ENCODE measurements around the gene KRTAP4-9.
"Not testable (repeated sequence)": the region's sequence is repeated elsewhere in the genome, so short reads cannot be mapped to it uniquely, and the experiment has no call there.

The KRTAP4-9 gene

DNA sequence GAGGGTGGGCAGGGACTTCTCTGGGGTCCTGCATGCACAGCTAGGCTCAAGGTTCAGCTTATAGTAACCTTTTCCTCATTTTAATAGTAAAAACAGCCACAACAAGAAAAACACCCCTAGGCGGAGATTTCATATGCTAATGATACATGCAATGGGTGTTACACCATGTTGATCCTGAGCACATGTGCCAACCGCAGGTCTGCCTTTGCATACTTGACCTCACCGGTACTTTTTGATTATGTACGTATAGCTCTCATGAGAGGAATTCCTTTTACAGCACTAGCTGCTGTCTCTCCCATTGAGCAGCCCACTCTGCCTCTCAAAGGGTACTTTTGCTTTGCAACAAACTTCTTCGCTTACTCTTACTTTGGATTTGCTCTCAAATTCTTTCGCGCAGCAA, 9.1 kb upstream of the KRTAP4-9 start:
- DNase-seq (ENCODE audit: low read depth in 4 of 4, low spot score in 1 of 4): no peak

DNA sequence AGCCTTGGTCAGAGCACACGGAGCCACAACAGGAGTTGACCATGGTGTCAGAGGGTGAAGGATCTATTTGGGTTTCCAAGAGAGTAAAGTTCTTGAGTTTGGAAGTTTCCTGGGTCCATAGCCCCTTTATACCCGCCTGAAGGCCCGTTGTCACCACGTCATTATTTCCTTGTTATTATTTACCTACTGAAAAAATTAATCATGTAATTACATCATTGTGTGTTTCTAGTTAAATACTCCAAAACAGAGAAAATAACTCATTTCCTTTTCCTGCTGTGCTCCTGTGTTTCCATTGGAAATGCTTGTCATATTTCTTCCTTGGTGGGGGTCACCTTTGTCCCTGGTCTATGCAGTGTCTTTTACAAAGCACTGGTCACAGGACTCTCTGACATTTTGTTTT, 7.1 kb upstream of the KRTAP4-9 start, which contains the start of gene KRTAP4-8:
KRTAP4-8 (minus strand) TSS at position 101 of the 400 bp plus-strand sequence; CDS start at position 43, 58 bp downstream.
- DNase-seq (ENCODE audit: low read depth in 4 of 4, low spot score in 1 of 4): no peak

DNA sequence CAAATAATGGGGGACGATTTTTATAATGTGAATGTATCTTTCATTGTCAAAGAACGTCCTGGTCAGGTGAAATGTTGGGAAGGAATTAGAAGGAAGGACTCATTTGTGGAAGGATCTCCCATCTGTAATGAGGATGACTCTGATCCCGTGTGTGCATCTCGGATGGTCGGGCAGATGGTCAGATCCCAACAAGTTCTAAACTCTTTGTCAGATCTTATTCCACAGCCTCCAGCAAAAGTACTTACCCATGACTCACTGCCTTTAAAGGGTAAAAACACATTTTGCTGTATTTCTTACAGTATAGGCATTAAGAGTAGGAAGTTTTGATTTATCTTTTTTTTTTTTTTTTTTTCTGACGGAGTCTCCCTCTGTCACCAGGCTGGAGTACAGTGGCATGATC, 6.7 kb upstream of the KRTAP4-9 start:
- DNase-seq (ENCODE audit: low read depth in 4 of 4, low spot score in 1 of 4): no peak

DNA sequence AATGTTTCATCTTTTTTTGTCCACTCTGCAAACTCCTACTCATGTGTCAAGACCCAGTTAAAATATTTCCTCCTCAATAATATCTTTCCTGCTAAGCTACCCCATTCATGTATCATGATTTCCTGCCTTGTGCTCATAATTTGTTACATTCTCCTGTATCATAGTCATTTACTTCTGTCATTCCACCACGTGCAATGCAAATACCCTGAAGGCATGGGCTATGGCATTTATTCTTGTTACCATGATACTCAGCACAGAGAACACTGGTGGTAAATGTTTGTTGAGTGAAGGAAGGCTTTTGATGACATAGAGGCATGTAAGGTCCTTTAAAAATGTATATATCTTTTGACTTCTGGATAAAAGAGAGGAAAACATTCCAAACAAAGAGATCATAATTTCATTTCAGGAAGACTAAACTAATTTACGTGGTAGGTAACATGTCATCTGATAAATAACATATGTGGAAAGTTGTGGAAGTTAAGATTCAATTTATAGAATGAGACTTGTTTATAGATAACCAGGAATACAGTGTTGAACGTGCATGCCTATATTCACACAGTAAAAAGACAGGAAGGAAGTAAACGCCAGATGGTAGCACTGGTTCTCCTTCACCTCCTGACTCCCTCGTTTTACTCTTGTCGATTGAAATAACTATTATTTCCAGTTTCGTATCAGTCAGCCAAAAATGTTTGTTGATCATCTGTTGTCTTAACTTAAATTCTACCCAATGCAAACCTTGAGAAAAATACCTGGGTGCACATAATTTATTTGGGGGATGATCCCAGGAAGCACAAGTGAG, 5.3 kb upstream of the KRTAP4-9 start:
- not testable (repeated sequence) for DNase-seq (ENCODE audit: low read depth in 4 of 4, low spot score in 1 of 4)

DNA sequence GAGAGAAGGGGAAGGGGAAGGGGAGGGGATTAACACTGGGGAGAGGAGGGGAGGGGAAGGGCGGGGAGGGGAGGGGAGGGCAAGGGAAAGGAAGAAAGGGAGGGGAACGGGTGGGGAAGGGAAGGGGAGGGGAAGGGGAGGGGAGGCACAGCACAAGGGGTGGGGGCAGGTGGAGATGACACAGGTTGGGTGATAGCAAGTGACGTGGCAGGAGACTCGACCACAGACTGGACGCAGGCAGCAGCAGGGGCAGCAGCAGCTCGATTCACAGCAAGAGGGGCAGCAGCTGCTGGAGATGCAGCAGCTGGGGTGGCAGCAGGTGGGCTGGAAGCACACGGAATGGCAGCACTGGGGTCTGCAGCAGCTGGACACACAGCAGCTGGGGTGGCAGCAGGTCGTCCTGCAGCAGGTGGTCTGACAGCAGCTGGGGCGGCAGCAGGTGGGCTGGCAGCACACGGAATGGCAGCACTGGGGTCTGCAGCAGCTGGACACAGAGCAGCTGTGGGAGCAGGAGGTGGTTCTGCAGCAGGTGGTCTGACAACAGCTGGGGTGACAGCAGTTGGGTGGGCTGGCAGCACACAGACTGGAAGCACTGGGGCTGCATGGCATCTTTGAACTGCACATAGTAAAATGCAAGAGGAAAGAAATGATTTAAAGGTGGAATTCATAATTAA, 3.5 kb upstream of the KRTAP4-9 start, which contains the start of gene KRTAP4-16:
KRTAP4-16 (minus strand) TSS at position 624 of the 674 bp plus-strand sequence; CDS start at position 624, 0 bp downstream.
- DNase-seq (ENCODE audit: low read depth in 4 of 4, low spot score in 1 of 4): no peak

DNA sequence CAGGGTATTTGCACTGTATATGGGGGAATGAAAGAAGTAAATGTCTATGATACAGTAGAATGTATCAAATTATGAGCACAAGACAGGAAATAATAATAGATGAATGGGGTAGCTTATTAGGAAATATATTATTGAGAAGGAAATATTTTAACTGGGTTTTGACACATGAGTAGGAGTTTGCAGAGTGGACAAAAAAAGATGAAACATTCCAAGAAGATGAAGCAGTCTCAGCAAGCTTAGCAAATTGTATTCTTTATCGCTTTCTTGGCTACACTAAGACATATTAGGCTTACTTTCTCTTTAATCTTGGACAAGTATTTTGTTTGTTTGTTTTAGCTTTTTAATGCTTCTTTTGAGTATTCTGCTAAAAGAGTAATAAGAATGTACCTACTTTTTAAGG, 1.3 kb upstream of the KRTAP4-9 start:
- no peak for DNase-seq (ENCODE audit: low read depth in 4 of 4, low spot score in 1 of 4)

DNA sequence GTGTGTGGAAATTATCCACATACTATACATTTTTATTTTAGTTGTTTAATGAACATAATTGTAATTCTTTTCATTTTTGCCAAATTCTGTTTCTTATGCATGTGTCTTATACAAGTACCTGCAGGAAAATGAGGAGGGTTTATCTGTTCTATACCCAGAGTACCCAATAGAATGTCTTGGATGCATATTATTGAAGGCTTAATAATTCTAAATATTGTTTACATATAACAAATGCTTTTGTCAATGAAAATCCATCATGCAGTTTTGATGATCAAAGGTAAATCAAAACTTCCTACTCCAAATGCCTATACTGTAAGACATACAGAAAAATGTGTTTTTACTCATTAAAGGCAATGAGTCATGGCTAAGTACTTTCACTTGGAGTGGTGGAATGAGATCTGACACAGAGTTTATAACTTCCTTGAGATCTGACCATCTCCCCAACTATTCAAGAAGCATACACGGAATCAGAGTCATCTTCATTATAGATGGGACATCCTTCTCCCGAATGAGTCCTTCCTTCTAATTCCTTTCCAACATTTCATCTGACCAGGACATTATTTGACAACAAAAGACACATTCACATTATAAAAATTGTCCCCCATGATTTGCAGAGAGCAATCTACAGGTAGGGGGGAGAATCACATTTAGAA, 677 bp upstream of the KRTAP4-9 start:
- DNase-seq (ENCODE audit: low read depth in 4 of 4, low spot score in 1 of 4): not testable (repeated sequence)

DNA sequence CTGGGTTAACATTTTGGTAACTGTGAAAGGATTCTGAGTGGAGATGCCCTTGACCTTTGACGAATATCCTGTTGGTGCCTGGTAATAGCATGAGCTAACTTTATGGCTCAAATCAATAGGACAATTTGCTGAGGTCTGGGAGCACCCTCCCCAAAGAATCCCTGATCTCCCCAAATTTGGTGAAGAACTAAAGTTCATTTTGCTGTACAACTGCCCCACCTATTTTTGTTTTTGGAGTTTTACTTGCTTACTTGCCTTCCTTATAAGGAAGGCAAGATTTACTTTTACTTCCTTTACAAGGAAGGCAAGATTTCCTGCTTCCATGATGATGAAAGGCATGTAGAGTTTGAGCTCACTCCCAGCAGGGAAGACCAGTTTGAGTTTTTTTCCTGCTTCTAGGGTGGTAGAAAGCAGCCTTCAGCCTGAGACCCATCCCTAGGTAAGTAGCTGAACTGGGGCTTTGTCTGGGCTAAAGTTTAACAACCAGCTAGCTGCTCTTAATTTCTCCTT, 2.8 kb downstream of the KRTAP4-9 start:
- DNase-seq (ENCODE audit: low read depth in 4 of 4, low spot score in 1 of 4): no peak

DNA sequence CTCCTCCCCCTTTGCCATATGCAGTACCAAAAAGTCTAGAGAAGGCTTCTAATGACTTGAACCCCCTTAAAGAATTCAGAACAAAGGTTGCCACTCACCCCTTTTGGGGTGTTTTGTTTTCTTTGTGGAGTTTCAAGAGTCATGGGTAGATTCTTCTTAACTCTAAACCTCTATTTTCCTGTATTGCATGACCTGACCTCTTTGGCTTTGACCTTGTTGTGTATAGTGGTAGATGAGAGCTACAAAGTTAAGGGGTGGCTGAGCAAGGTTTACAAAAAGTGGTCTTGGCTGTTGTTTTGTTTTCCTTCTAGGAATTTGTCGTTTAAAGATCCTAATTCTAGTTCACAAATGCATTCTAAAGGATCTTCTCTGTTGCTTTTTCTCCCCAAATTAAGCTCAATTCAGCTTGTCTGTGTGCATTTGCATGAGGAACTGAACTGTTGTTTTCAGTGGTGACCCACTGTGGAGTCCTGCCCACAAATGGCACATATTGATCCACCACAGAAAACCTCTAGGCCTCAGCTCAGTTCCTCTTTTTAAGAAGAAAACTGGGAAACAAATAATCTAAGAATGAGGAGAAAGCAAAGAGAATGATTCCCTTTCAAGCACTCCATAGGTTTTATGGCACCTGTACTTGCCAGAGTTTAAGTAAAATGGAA, 3.7 kb downstream of the KRTAP4-9 start:
- DNase-seq (ENCODE audit: low read depth in 4 of 4, low spot score in 1 of 4): not testable (repeated sequence)

DNA sequence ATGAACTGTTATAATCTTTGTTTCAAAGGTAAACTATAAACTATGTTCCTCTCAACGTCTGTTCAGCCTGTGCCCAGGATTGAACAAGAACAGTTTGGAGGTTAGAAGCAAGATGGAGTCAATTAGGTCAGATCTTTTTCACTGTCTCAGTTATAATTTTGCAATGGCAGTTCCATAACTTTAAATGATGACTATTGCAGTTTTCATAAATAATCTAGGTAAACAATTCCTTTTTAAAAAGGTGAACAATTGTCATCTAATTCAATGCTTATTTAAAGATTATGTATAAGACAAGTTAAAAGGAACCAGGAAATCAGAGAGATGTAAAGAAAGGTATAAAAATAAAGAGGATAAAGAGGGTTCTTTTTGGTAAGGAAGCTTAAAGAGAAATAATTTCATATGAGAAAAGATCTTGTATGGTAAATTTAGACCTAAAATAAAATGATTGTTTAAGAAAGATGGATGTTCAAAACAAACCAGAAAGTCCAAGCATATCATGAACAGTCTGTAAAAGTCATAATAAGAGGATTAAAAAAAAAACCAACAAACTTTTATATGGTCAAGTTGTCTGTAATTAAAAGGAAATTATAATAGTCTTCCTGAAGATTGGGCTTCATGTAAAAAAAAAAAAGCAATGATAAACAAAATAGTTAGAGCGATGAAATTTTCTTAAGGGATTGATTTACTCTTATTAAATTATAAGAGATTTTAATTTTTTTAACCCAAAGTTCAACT, 6.1 kb downstream of the KRTAP4-9 start:
- no peak for DNase-seq (ENCODE audit: low read depth in 4 of 4, low spot score in 1 of 4)

DNA sequence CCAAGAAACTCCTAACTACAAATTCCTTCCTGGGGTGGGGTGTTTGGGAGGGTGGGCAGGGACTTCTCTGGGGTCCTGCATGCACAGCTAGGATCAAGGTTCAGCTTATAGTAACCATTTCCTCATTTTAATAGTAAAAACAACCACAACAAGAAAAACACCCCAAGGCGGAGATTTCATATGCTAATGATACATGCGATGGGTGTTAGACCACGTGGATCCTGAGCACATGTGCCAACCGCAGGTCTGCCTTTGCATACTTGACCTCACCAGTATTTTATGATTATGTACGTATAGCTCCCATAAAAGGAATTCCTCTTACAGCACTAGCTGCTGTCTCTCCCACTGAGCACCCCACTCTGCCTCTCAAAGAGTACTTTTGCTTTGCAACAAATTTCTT, 11.1 kb downstream of the KRTAP4-9 start:
- no peak for DNase-seq (ENCODE audit: low read depth in 4 of 4, low spot score in 1 of 4)

DNA sequence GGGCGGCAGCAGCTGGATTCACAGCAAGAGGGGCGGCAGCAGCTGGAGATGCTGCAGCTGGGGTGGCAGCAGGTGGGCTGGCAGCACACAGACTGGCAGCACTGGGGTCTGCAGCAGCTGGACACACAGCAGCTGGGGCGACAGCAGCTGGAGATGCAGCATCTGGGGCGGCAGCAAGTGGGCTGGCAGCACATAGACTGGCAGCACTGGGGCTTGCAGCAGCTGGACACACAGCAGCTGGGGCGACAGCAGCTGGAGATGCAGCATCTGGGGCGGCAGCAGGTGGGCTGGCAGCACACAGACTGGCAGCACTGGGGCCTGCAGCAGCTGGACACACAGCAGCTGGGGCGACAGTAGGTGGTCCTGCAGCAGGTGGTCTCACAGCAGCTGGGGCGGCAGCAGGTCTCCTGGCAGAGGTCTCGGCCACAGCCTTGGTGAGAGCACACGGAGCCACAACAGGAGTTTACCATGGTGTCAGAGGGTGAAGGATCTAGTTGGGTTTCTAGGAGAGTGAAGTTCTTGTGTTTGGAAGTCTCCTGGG, 12.7 kb downstream of the KRTAP4-9 start, which contains the start of gene KRTAP4-11:
KRTAP4-11 (minus strand) TSS at position 528 of the 541 bp plus-strand sequence; CDS start at position 470, 58 bp downstream.
- DNase-seq (ENCODE audit: low read depth in 4 of 4, low spot score in 1 of 4): not testable (repeated sequence)

DNA sequence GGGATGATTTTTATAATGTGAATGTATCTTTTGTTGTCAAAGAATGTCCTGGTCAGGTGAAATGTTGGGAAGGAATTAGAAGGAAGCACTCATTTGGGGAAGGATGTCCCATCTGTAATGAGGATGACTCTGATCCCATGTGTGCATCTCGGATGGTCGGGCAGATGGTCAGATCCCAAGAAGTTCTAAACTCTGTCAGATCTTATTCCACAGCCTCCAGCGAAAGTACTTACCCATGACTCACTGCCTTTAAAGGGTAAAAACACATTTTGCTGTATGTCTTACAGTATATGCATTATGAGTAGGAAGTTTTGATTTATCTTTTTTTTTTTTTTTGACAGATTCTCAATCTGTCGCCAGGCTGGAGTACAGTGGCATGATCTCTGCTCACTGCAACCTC, 13.5 kb downstream of the KRTAP4-9 start:
- no peak for DNase-seq (ENCODE audit: low read depth in 4 of 4, low spot score in 1 of 4)

DNA sequence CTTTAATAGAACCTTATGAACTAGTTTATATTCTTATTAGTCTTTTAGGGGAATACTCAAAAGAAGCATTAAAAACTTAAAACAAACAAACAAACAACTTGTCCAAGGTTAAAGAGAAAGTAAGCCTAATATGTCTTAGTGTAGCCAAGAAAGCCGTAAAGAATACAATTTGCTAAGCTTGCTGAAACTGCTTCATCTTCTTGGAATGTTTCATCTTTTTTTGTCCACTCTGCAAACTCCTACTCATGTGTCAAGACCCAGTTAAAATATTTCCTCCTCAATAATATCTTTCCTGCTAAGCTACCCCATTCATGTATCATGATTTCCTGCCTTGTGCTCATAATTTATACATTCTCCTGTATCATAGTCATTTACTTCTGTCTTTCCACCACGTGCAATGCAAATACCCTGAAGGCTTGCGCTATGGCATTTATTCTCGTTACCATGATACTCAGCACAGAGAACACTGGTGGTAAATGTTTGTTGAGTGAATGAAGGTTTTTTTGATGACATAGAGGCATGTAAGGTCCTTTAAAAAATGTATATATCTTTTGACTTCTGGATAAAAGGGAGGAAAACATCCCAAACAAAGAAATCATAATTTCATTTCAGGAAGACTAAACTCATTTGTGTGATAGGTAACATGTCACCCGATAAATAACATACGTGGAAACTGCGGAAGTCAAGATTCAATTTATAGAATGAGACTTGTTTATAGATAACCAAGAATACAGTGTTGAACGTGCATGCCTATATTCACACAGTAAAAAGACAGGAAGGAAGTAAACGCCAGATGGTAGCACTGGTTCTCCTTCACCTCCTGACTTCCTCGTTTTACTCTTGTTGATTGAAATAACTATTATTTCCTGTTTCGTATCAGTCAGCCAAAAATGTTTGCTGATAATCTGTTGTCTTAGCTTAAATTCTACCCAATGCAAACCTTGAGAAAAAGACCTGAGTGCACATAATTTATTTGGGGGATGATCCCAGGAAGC, 14.8 kb downstream of the KRTAP4-9 start:
- not testable (repeated sequence) for DNase-seq (ENCODE audit: low read depth in 4 of 4, low spot score in 1 of 4)

DNA sequence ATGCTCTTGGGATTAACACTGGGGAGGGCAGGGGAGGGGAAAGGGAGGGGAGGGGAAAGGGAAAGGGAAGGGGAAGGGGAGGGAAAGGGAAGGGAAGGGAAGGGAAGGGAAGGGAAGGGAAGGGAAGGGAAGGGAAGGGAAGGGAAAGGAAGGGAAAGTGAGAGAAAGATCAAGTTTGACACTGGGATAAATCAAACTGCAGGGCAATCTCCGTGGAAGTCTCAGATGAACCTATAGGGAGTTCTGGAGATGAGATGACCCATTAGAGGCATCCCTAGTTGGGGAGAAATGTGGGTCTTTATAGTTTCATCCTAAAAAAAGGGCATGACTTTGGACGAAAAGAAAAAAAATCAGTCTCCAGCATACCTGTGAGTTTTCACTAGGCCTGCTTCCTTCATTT, 16.6 kb downstream of the KRTAP4-9 start:
- DNase-seq (ENCODE audit: low read depth in 4 of 4, low spot score in 1 of 4): no peak

DNA sequence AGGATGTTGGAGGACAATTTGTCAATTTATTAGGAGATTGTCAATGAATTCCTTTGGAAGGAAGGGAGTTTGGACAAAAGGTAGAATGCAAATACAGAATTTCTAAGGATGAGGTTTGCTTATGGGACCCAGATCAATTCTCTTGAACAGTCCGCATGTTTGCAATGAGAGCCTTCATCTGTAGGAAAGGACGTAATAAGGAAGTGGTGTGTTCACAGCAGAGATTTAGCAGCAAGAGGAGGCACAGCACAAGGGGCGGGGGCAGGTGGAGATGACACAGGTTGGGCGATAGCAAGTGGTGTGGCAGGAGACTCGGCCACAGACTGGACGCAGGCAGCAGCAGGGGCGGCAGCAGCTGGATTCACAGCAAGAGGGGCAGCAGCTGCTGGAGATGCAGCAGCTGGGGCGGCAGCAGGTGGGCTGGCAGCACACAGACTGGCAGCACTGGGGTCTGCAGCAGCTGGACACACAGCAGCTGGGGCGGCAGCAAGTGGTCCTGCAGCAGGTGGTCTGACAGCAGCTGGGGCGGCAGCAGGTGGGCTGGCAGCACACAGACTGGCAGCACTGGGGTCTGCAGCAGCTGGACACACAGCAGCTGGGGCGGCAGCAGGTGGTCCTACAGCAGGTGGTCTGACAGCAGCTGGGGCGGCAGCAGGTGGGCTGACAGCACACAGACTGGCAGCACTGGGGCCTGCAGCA, 18.3 kb downstream of the KRTAP4-9 start:
- not testable (repeated sequence) for DNase-seq (ENCODE audit: low read depth in 4 of 4, low spot score in 1 of 4)

DNA sequence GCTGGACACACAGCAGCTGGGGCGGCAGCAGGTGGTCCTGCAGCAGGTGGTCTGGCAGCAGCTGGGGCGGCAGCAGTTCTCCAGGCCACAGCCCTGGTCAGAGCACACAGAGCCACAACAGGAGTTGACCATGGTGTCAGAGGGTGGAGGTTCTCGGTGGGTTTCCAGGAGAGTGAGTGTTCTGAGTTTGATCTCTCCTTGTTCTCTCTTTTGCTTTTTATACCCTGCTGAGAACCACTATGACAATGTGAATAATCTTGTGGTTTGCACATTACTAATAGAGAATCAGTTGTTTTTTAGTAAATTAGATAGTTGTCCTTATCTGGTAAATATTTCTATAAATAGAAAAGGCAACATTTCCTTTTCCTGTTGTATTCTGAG, 18.8 kb downstream of the KRTAP4-9 start, which contains the start of gene KRTAP4-12:
KRTAP4-12 (minus strand) TSS at position 192 of the 381 bp plus-strand sequence; CDS start at position 132, 60 bp downstream.
- not testable (repeated sequence) for DNase-seq (ENCODE audit: low read depth in 4 of 4, low spot score in 1 of 4)

DNA sequence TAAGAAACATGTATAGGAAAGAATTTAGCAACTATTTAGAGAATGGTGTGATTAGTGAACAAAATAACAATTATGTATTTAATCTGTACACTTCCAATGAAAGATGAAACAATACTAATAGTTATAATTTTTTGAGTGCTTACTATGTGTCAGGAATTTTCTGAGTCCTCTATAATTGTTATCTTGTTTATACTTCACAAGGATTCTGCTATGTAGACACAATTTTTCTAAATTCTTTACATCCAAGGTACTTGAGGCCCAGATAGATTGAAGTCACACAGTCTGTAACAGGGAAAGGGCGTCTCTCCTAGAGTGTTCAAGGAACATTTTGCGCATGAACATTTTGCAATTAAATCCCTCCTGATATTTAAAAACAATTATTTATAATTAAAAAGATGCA, 19.9 kb downstream of the KRTAP4-9 start:
- no peak for DNase-seq (ENCODE audit: low read depth in 4 of 4, low spot score in 1 of 4)
